ENCODE results near the gene FBXO39.
"Not testable (repeated sequence)": the region's sequence is repeated elsewhere in the genome, so short reads cannot be mapped to it uniquely, and the experiment has no call there.

The FBXO39 gene

GRCh38 chr17:6793748-6794493 is 17.9 kb downstream of the FBXO39 start:
- DNase-seq = no peak

- no peak for DNase-seq
Observed at GRCh38 chr17:6796017-6796886, 20.2 kb downstream of the FBXO39 start.

- DNase-seq = no peak
Observed at GRCh38 chr17:6796887-6797490, 21.0 kb downstream of the FBXO39 start.

GRCh38 chr17:6797718-6798351 is 21.8 kb downstream of the FBXO39 start:
- no peak for DNase-seq

- DNase-seq = no peak
Observed at GRCh38 chr17:6799738-6800137, 23.7 kb downstream of the FBXO39 start.

- DNase-seq = no peak
Observed at GRCh38 chr17:6800422-6801027, 24.5 kb downstream of the FBXO39 start.

GRCh38 chr17:6811510-6811909 is 35.5 kb downstream of the FBXO39 start:
- DNase-seq = no peak

- DNase-seq = no peak
Observed at GRCh38 chr17:6812295-6812694, 36.3 kb downstream of the FBXO39 start.

GRCh38 chr17:6815775-6816174 is 39.8 kb downstream of the FBXO39 start:
- DNase-seq = no peak

GRCh38 chr17:6816368-6816767 is 40.4 kb downstream of the FBXO39 start:
- DNase-seq = not testable (repeated sequence)

- no peak for DNase-seq
Observed at GRCh38 chr17:6818938-6819337, 42.9 kb downstream of the FBXO39 start.

- DNase-seq = no peak
Observed at GRCh38 chr17:6823011-6823442, 47.0 kb downstream of the FBXO39 start.

- DNase-seq = no peak
Observed at GRCh38 chr17:6830383-6830986, 54.5 kb downstream of the FBXO39 start.

GRCh38 chr17:6831661-6832263 is 55.7 kb downstream of the FBXO39 start, which contains the start of gene TEKT1:
TEKT1 (minus strand) TSS chr17:6831729; CDS start chr17:6830376, 1,353 bp downstream.
- peak; percentile 58 to 72 (median 65) for DNase-seq
